Measurements from ENCODE around the gene LYST.
"Not testable (repeated sequence)": the region's sequence is repeated elsewhere in the genome, so short reads cannot be mapped to it uniquely, and the experiment has no call there.

Gene LYST

GRCh38 chr1:235758931-235759330, 107.8 kb downstream of the LYST start:
- DNase-seq (ENCODE audit: low read depth in 3 of 3), result no peak

GRCh38 chr1:235757587-235758096, 109.1 kb downstream of the LYST start:
- no peak for DNase-seq (ENCODE audit: low read depth in 3 of 3)

GRCh38 chr1:235754186-235754585, 112.5 kb downstream of the LYST start:
- not testable (repeated sequence) for DNase-seq (ENCODE audit: low read depth in 3 of 3)

GRCh38 chr1:235749755-235750300, 116.9 kb downstream of the LYST start:
- DNase-seq (ENCODE audit: low read depth in 3 of 3), result no peak

GRCh38 chr1:235748747-235749146, 118.0 kb downstream of the LYST start:
- no peak for DNase-seq (ENCODE audit: low read depth in 3 of 3)

GRCh38 chr1:235746245-235746644, 120.5 kb downstream of the LYST start:
- no peak for DNase-seq (ENCODE audit: low read depth in 3 of 3)

- DNase-seq (ENCODE audit: low read depth in 3 of 3), result no peak
Measured at GRCh38 chr1:235745503-235746136, 121.1 kb downstream of the LYST start.

- DNase-seq (ENCODE audit: low read depth in 3 of 3), result no peak
Measured at GRCh38 chr1:235742914-235743599, 123.6 kb downstream of the LYST start.

GRCh38 chr1:235741294-235741693, 125.4 kb downstream of the LYST start:
- no peak for DNase-seq (ENCODE audit: low read depth in 3 of 3)

- DNase-seq (ENCODE audit: low read depth in 3 of 3), result no peak
Measured at GRCh38 chr1:235739631-235740030, 127.1 kb downstream of the LYST start.

- DNase-seq (ENCODE audit: low read depth in 3 of 3), result no peak
Measured at GRCh38 chr1:235739124-235739523, 127.6 kb downstream of the LYST start.

- DNase-seq (ENCODE audit: low read depth in 3 of 3), result no peak
Measured at GRCh38 chr1:235737751-235738150, 129.0 kb downstream of the LYST start.

GRCh38 chr1:235736263-235736662, 130.4 kb downstream of the LYST start:
- DNase-seq (ENCODE audit: low read depth in 3 of 3), result no peak

GRCh38 chr1:235735621-235736020, 131.1 kb downstream of the LYST start:
- no peak for DNase-seq (ENCODE audit: low read depth in 3 of 3)

GRCh38 chr1:235734335-235734734, 132.4 kb downstream of the LYST start:
- no peak for DNase-seq (ENCODE audit: low read depth in 3 of 3)

GRCh38 chr1:235730007-235730406, 136.7 kb downstream of the LYST start:
- DNase-seq (ENCODE audit: low read depth in 3 of 3), result no peak

- DNase-seq (ENCODE audit: low read depth in 3 of 3), result no peak
Measured at GRCh38 chr1:235726557-235726956, 140.1 kb downstream of the LYST start.

- DNase-seq (ENCODE audit: low read depth in 3 of 3), result no peak
Measured at GRCh38 chr1:235725434-235725833, 141.3 kb downstream of the LYST start.

- no peak for DNase-seq (ENCODE audit: low read depth in 3 of 3)
Measured at GRCh38 chr1:235724730-235725129, 142.0 kb downstream of the LYST start.

- DNase-seq (ENCODE audit: low read depth in 3 of 3), result no peak
Measured at GRCh38 chr1:235722858-235723257, 143.8 kb downstream of the LYST start.

- DNase-seq (ENCODE audit: low read depth in 3 of 3), result no peak
Measured at GRCh38 chr1:235721982-235722381, 144.7 kb downstream of the LYST start.

GRCh38 chr1:235720544-235720943, 146.2 kb downstream of the LYST start:
- DNase-seq (ENCODE audit: low read depth in 3 of 3), result no peak

Measured in stimulated activated CD4-positive, alpha-beta T cell treated with anti-CD3 and anti-CD28 coated beads, TNF-alpha, amount 100 ng/mL, for 4 hours (primary cell).